Measurements from ENCODE around the gene PLEKHA7.

DNA sequence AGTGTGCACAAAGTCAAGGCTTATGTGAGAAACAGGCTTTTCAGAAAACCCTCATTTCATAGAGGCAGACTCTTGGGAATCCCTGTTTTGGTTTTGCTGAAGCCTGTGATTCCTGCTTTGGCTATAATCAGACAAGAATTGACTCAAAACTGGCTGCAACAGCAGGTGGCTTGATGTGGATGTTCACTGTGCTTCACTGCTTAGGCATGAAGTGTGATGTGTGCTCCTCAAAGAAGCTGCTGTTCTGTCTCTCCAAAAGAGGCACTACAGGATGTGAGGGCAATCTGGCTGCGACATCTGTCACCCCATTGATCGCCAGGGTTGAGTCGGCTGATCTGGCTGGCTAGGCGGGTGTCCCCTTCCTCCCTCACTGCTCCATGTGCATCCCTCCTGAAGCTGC lies 172.2 kb downstream of the PLEKHA7 start:
- TF ChIP-seq, protein P1, sequence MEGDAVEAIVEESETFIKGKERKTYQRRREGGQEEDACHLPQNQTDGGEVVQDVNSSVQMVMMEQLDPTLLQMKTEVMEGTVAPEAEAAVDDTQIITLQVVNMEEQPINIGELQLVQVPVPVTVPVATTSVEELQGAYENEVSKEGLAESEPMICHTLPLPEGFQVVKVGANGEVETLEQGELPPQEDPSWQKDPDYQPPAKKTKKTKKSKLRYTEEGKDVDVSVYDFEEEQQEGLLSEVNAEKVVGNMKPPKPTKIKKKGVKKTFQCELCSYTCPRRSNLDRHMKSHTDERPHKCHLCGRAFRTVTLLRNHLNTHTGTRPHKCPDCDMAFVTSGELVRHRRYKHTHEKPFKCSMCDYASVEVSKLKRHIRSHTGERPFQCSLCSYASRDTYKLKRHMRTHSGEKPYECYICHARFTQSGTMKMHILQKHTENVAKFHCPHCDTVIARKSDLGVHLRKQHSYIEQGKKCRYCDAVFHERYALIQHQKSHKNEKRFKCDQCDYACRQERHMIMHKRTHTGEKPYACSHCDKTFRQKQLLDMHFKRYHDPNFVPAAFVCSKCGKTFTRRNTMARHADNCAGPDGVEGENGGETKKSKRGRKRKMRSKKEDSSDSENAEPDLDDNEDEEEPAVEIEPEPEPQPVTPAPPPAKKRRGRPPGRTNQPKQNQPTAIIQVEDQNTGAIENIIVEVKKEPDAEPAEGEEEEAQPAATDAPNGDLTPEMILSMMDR (IDR thresholded peaks at IDR 0.05 in 4 of 5, conservative IDR thresholded peaks at IDR 0.05 in 1 of 5), result no peak
- TF ChIP-seq POLR2A (IDR thresholded peaks at IDR 0.05), result no peak
